Measurements from ENCODE around the gene ASIC5. TPM values are rescaled to one million over a fixed set of nuclear protein-coding genes. Genes with fewer than 3 reads are reported as not detected.
"Not testable (repeated sequence)": the region's sequence is repeated elsewhere in the genome, so short reads cannot be mapped to it uniquely, and the experiment has no call there.

The ASIC5 gene
- total RNA-seq, result not detected

- Mint-ChIP-seq H3K27ac (no peak within 1 kb of the TSS), H3K36me3 (peaks cover 0 to 13% of the 10 kb centered on the region in 2 donors), H3K9me3 (peaks cover 9 to 12% of the 10 kb centered on the region in 2 donors)
- ATAC-seq (no peak), DNase-seq (ENCODE audit: low spot score in 2 of 2) (no peak)
Observed at GRCh38 chr4:155866177-155866576, at the start of gene ASIC5. Gene ASIC5 (minus strand): TSS chr4:155866277. CDS start chr4:155866226, 51 bp downstream.

DNA sequence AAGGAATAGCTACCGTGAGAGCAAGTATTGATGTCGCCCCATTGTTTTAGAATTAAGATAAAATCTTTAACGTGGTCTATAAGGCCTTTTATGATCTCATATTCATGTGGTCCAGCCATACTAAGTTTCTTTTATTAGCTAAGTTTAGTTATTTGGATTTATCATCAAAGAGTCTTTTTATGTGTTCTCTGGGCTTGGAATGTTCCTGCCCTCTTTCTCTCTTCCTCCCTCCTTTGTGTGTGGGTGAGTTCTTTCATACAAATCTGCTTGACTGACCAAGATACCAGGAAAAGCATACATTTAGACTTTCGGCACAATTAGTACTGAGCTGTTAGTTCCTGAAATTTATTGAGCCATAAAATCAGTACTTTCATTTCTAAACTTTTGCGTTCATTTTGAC lies 48.7 kb upstream of the ASIC5 start:
- Mint-ChIP-seq H3K27ac (no peak overlapping the region), H3K36me3 (no peaks in the 10 kb centered on the region), H3K9me3 (no peaks in the 10 kb centered on the region)
- no peak for DNase-seq (ENCODE audit: low spot score in 2 of 2)
- no peak for ATAC-seq

- Mint-ChIP-seq H3K9me3 (no peaks in the 10 kb centered on the region), H3K36me3 (no peaks in the 10 kb centered on the region), H3K27ac (no peak overlapping the region)
- DNase-seq (ENCODE audit: low spot score in 2 of 2), result no peak
- ATAC-seq, result peak in 1 of 2 donors; percentile 66
Observed at GRCh38 chr4:155911905-155912304, 45.8 kb upstream of the ASIC5 start.

DNA sequence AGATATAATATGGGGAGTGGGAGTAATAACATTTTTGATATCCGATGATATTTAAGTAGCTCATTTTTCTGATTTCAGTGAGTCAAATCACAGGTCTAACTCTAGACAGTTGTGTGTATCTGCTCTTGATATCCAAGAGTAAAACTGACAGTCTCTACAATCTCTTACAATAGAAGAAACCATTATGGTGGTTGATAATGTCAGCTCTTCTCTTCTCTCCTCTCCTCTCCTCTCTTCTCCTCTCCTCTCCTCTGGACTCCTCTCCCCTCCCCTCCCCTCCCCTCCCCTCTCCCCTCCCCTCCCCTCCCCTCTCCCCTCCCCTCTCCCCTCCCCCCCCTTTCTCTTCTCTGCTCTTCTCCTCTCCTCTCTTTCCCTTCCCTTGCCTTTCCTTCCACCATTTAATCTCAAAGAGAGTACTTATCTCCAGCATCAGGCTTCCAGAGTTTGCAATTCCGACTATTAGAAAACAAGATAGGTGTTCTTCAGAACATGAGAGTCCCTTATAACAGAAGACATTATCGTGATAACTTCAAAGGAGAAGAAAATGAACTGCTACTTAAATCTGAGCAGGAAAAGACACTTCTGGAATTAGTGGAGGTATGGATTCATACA lies 43.6 kb upstream of the ASIC5 start:
- DNase-seq (ENCODE audit: low spot score in 2 of 2) (no peak), ATAC-seq (no peak)
- no peaks in the 10 kb centered on the region for H3K9me3 Mint-ChIP-seq
- H3K27ac Mint-ChIP-seq, result no peak overlapping the region
- no peaks in the 10 kb centered on the region for H3K36me3 Mint-ChIP-seq

- no peak for DNase-seq (ENCODE audit: low spot score in 2 of 2)
- ATAC-seq, result no peak
- H3K27ac Mint-ChIP-seq, result no peak overlapping the region
- no peaks in the 10 kb centered on the region for H3K36me3 Mint-ChIP-seq
- H3K9me3 Mint-ChIP-seq, result no peaks in the 10 kb centered on the region
Observed at GRCh38 chr4:155908187-155909139, 42.4 kb upstream of the ASIC5 start.

DNA sequence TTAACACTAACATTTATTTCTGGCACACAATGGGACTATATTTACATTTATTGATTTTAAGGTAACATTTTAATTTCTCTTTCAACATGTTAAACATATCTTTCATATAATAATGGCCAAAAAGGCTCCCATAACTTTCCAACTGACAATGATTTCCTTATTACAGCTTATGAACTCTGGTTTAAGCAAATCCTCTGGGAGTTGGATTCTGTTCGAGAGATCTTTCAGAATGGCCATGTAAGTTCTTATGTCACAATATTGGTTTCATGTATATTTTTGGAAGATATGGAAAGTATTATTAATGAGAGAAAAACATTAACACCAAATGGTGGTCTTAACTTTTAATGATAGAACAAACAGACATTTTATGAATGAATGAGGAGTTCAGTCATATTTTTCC lies 41.5 kb upstream of the ASIC5 start:
- no peaks in the 10 kb centered on the region for H3K36me3 Mint-ChIP-seq
- no peak overlapping the region for H3K27ac Mint-ChIP-seq
- DNase-seq (ENCODE audit: low spot score in 2 of 2) (no peak), ATAC-seq (no peak)
- no peaks in the 10 kb centered on the region for H3K9me3 Mint-ChIP-seq

DNA sequence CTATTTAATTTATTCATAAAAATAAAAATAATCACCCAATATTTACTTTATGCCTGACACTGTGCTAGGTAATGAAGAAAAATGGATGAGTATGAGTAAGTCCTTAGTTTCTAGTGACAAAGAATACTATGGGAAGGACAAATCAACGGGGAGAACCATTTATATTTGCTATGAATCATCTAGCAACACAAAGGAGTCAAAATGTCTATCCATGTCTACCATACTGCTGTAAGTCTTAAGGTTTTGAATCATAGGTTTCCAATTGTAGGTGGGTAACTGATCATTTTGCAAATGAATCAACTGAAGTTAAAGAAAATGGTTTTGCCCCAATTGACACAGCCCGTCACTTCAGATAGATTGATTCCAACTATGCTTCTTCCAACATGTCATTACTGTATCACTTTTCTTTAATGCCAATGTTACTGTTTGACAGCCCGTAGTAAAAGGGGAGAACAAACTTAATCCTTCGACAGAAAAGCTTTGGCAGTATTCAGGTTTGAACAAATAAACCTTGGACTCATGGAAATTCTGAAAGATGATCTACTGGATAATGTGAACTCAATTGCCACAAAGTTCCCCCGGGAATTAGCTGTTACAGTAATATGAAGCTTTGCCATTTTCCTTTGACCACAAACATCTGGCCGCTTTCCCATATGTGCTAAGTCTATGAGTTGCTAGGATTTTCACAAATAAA lies 40.6 kb upstream of the ASIC5 start:
- ATAC-seq (no peak), DNase-seq (ENCODE audit: low spot score in 2 of 2) (no peak)
- no peaks in the 10 kb centered on the region for H3K9me3 Mint-ChIP-seq
- no peaks in the 10 kb centered on the region for H3K36me3 Mint-ChIP-seq
- H3K27ac Mint-ChIP-seq, result no peak overlapping the region

DNA sequence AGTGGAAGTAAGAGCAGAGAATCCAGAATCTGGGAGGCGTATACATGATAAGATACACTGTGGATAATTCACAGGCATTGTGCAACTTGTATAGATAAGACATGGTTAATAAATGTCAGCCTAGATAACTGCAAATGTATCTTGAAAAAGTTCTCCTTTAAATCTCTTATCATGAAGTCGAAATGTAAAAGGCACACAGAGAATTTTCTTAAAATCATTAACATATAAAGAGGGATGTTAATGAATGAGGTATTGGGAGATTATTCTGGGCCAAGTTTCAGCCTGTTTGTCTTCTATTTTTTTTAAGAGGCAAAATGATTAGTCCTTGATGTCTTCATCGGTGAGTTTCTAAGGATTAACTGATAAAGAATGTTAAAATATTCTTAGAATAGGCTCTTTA lies 38.3 kb upstream of the ASIC5 start:
- no peak for ATAC-seq
- H3K27ac Mint-ChIP-seq, result no peak overlapping the region
- DNase-seq (ENCODE audit: low spot score in 2 of 2), result no peak
- H3K9me3 Mint-ChIP-seq, result no peaks in the 10 kb centered on the region
- no peaks in the 10 kb centered on the region for H3K36me3 Mint-ChIP-seq

DNA sequence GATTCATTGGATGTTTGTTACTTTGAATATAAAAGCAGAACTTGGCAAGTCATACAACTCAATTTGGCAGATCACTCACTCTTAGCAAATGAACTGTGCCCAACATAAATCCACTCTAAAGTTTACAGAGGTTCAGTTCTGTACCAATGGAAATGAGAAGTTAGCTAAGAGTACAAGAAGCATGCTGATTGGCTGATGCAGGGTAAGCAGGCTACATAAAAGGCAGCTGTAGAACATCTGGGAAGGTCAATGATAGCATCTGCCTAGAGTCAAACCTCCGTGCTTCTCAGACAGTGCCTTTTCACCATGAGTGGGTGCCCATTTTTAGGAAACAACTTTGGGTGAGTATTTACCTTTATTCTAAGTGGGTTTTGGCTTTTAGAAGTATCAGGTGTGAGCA lies 37.4 kb upstream of the ASIC5 start, which contains the start of gene TDO2:
TDO2 (plus strand) TSS at position 244 of the 400 bp plus-strand sequence; CDS start at position 307, 63 bp downstream.
- Mint-ChIP-seq H3K9me3 (no peaks in the 10 kb centered on the region), H3K36me3 (no peaks in the 10 kb centered on the region), H3K27ac (no peak within 1 kb of the TSS)
- ATAC-seq (no peak), DNase-seq (ENCODE audit: low spot score in 2 of 2) (no peak)

- ATAC-seq, result no peak
- peaks cover 5 to 6% of the 10 kb centered on the region in 2 donors for H3K9me3 Mint-ChIP-seq
- no peaks in the 10 kb centered on the region for H3K36me3 Mint-ChIP-seq
- DNase-seq (ENCODE audit: low spot score in 2 of 2), result no peak
- no peak overlapping the region for H3K27ac Mint-ChIP-seq
Observed at GRCh38 chr4:155901013-155901412, 34.9 kb upstream of the ASIC5 start.

DNA sequence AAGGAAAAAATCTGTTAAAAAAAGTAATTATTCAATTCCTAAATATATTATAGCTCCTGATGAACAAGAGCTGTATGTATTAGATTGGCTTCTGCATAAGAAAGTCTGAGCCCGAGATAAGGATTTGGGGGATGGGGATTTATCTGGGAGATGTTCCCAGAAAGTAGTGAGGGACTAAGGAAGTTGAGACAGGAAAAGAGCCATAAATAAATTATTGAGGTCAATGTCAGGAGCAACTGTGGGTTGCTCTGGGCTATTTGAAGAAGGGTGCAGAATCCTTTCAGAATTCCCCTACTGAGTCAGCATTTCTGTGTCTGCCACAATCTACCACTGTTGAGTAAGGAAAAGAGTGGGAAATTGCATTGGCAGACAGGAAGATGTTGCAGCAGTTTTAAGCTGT lies 34.3 kb upstream of the ASIC5 start:
- Mint-ChIP-seq H3K9me3 (peaks cover 6 to 7% of the 10 kb centered on the region in 2 donors), H3K27ac (no peak overlapping the region), H3K36me3 (no peaks in the 10 kb centered on the region)
- DNase-seq (ENCODE audit: low spot score in 2 of 2) (no peak), ATAC-seq (no peak)

DNA sequence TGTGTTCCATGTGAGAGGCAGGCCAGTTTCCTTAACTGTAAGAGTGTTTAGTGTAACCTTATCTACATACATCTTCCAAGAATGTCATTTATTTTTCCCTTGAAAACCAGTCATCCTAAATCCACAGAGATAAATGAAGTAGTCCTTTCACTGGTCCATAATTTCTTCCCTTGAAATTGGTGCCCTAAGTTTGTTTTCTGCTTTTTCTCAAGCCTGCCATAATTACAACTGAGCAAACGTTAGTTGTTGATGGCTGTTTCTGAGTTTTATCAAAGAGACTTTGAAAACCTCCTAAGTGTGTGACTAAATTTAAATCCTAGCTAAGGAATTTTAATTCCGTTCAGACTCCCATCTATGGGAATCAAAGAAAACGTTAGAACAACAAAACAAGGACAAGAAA lies 33.8 kb upstream of the ASIC5 start:
- Mint-ChIP-seq H3K9me3 (peaks cover 6 to 10% of the 10 kb centered on the region in 2 donors), H3K36me3 (no peaks in the 10 kb centered on the region), H3K27ac (no peak overlapping the region)
- ATAC-seq (no peak), DNase-seq (ENCODE audit: low spot score in 2 of 2) (no peak)

DNA sequence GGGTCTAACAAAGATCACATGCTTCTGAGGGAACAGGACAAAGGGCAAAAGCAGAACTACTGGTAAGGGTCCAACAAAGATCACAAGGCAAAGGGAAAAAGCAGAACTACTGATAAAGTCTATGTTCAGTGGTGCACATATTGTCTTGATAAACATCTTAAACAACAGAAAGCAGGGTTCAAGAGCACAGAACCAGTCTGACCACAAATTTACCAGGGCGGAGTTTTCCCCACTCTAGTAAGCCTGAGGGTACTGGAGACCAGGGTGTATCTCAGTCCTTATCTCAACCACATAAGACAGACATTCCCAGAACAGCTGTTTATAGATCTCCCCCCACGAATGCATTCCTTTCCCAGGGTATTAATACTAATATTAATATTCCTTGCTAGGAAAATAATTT lies 32.3 kb upstream of the ASIC5 start:
- peaks cover 6 to 10% of the 10 kb centered on the region in 2 donors for H3K9me3 Mint-ChIP-seq
- ATAC-seq; DNase-seq (ENCODE audit: low spot score in 2 of 2); H3K27ac Mint-ChIP-seq; H3K36me3 Mint-ChIP-seq: not testable (repeated sequence)

DNA sequence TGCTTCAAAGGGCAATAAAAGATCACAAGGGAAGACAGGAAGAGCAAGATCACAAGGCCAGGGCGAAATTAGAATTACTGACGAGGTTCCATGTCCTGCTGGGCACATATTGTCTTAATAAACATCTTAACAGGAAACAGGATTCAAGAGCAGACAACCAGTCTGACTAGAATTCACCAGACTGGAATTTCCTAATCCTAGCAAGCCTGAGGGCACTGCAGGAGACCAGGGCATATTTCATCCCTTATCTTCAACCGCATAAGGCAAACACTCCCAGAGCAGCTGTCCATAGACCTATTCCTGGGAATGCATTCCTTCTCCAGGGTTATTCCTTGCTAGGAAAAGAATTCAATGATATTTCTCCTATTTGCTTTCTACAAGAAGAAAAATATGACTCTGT lies 25.0 kb upstream of the ASIC5 start:
- peaks cover 3 to 5% of the 10 kb centered on the region in 2 donors for H3K9me3 Mint-ChIP-seq
- H3K36me3 Mint-ChIP-seq, result no peaks in the 10 kb centered on the region
- no peak for DNase-seq (ENCODE audit: low spot score in 2 of 2)

GRCh38 chr4:155889946-155890345 lies 23.9 kb upstream of the ASIC5 start:
- no peak for DNase-seq (ENCODE audit: low spot score in 2 of 2)
- H3K27ac Mint-ChIP-seq, result no peak overlapping the region
- peaks cover 0 to 3% of the 10 kb centered on the region in 2 donors for H3K9me3 Mint-ChIP-seq
- ATAC-seq, result no peak
- no peaks in the 10 kb centered on the region for H3K36me3 Mint-ChIP-seq

More for the DNA sequence above, 25.0 kb upstream of the ASIC5 start:
- ATAC-seq, result no peak
- H3K27ac Mint-ChIP-seq, result no peak overlapping the region

DNA sequence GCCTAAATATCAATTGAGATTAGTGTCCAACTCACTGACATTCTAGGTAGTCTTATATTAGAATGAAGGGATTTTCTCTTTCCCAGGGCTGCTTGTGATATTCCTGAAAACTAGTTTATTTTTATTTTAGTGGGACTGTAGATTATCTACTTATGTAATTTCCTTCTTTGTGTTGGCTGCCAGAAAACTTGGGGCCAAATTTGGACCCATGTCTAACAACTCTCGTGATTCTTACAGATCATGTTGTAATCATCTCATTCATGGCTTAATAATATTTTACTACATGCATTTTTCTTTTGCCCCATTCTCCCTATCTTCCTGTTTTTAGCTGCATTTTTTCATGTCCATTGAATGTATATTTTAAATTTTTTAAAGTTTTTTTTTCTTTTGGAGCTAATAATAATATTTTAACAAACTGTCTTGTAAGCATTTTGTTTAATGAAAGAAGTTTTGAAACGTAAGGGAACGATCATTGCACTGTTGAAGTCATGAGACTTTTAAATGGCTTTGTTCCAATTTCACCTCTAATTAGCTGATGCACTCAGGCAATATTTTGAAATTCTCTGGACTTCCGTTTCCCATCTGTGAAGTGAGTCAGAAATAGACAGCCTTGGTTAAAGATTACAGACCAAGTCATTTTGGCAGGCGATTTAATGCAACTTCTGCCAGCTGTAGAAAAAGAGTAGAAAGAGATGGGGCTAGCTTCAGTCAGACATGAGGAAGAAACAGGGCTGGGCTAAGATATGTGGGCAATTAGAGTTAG lies 23.1 kb upstream of the ASIC5 start:
- Mint-ChIP-seq H3K9me3 (peaks cover 0 to 3% of the 10 kb centered on the region in 2 donors), H3K27ac (no peak overlapping the region), H3K36me3 (no peaks in the 10 kb centered on the region)
- DNase-seq (ENCODE audit: low spot score in 2 of 2) (no peak), ATAC-seq (no peak)

Data from activated naive CD4-positive, alpha-beta T cell treated with anti-CD3 and anti-CD28 coated beads, Interleukin-2, amount 50 U/mL, for 72 hours (primary cell).